K562 (cell line): ENCODE measurements around the gene KLHL29. TPM values are rescaled to one million over a fixed set of nuclear protein-coding genes. Genes with fewer than 3 reads are reported as not detected.

Source experiments
- ATAC-seq: fragments of 200-7000 bp; cut with Tn5 transposase; 3 replicates; pipeline ENCODE4 v1.9.1; 2020; ENCODE audit warnings: moderate library complexity
- BruUV-seq: library from RNA; stranded (reverse); fragments of 400-500 nt; replicated peaks from 2 replicates; lab custom pipeline; 2021; lab: Mats Ljungman, UMichigan
- CTCF ChIA-PET: fragments of 300-600 bp; formaldehyde crosslinking; extraction: SDS; loops from one replicate; lab custom pipeline; 2021; ENCODE audit warnings: low intra/inter-chr PET ratio; lab: Yijun Ruan, JAX
- POLR2A ChIA-PET: fragments of 300-600, 350-650 bp; sonication (Branson Sonifier 250); formaldehyde crosslinking; extraction: SDS; loops from one replicate; lab custom pipeline; 2021; ENCODE audit warnings: antibody characterized with exemption, inconsistent platforms; lab: Yijun Ruan, JAX
- DNase-seq, 4 experiments: peaks; one replicate each; pipeline versions ENCODE4 v3.0.0 to v3.0.0-alpha.2; 2011 to 2018; ENCODE audit warnings: low spot score in 3 of 4, mixed read lengths in 3 of 4; ENCODE audit errors: extremely low read depth in 1 of 4
- FAIRE-seq: peaks from 2 replicates; lab custom pipeline; 2011; peaks lifted over from hg19 to GRCh38; lab: Jason Lieb, UNC
- H2AFZ ChIP-seq: 2 replicates; pipeline ENCODE4 v1.6.0; 2011; ENCODE audit warnings: low read depth, low read length, control low read depth, inconsistent platforms
- H3K27ac ChIP-seq: fragments of 200-600 bp; 3 replicates; pipeline ENCODE4 v1.8.0; 2011; ENCODE audit warnings: low read depth, mild to moderate bottlenecking, control low read depth, inconsistent platforms, low read length, moderate library complexity, mixed read lengths; ENCODE audit errors: extremely low read depth
- H3K27me3 ChIP-seq, 2 experiments: fragments of 300-600 bp in 1 of 2; 2 replicates in 1 of 2; 3 replicates in 1 of 2; pipeline versions ENCODE4 v1.6.0 to v1.8.0; 2011; ENCODE audit warnings: inconsistent platforms in 2 of 2, low read length in 2 of 2, mild to moderate bottlenecking in 1 of 2, mixed read lengths in 1 of 2, moderate library complexity in 1 of 2; ENCODE audit not compliant: control insufficient read depth in 2 of 2, insufficient read depth in 2 of 2
- H3K36me3 ChIP-seq: fragments of 300-600 bp; 3 replicates; pipeline ENCODE4 v1.8.0; 2011; ENCODE audit warnings: mild to moderate bottlenecking, low read length, inconsistent platforms; ENCODE audit not compliant: control insufficient read depth, insufficient read depth
- H3K4me1 ChIP-seq, 2 experiments: fragments of 200-600 bp in 1 of 2; replicated peaks in 1 of 2; 2 replicates in 1 of 2; 3 replicates in 1 of 2; pipeline versions ENCODE4 v1.5.1 to v1.8.0; 2011; ENCODE audit warnings: inconsistent platforms in 2 of 2, low read length in 2 of 2, mild to moderate bottlenecking in 1 of 2, mixed read lengths in 1 of 2, moderate library complexity in 1 of 2; ENCODE audit not compliant: control insufficient read depth in 2 of 2, insufficient read depth in 2 of 2
- H3K4me2 ChIP-seq: 2 replicates; pipeline ENCODE4 v1.6.1; 2011; ENCODE audit warnings: low read length, control low read depth, inconsistent platforms, mixed read lengths; ENCODE audit not compliant: insufficient read depth
- H3K4me3 ChIP-seq: fragments of 200-600 bp; sonication (generic), shearing (Covaris generic); 2 replicates; pipeline ENCODE4 v1.5.1; 2016; ENCODE audit warnings: control low read depth, inconsistent platforms
- H3K79me2 ChIP-seq: fragments of 200-600 bp; 3 replicates; pipeline ENCODE4 v1.8.0; 2011; ENCODE audit warnings: low read length, inconsistent platforms; ENCODE audit not compliant: control insufficient read depth, insufficient read depth
- H3K9ac ChIP-seq, 2 experiments: 2 replicates each; pipeline versions ENCODE4 v1.6.0 to v1.6.1; 2011; ENCODE audit warnings: low read depth in 2 of 2, low read length in 2 of 2, control low read depth in 1 of 2, inconsistent platforms in 1 of 2, mild to moderate bottlenecking in 1 of 2, mixed read lengths in 1 of 2; ENCODE audit not compliant: insufficient read depth in 1 of 2
- H3K9me1 ChIP-seq: one replicate; pipeline ENCODE4 v1.6.0; 2011; ENCODE audit warnings: inconsistent platforms, mild to moderate bottlenecking, low read length, moderate library complexity; ENCODE audit not compliant: control insufficient read depth, insufficient read depth
- H3K9me3 ChIP-seq: replicated peaks from 2 replicates; pipeline ENCODE4 v1.5.1; 2011; ENCODE audit warnings: low read depth, low read length, inconsistent platforms; ENCODE audit not compliant: control insufficient read depth, insufficient read depth
- H4K20me1 ChIP-seq: replicated peaks from 2 replicates; pipeline ENCODE4 v1.6.1; 2011; ENCODE audit warnings: low read length, inconsistent platforms, mixed read lengths; ENCODE audit not compliant: control insufficient read depth, insufficient read depth
- CBX1 ChIP-seq: sonication (generic); IDR thresholded peaks from 2 replicates; pipeline ENCODE4 v1.6.1; 2016; ENCODE audit warnings: antibody characterized with exemption, low read depth, mild to moderate bottlenecking
- DDX20 ChIP-seq: fragments of 450-650 bp; IDR thresholded peaks from 2 replicates; pipeline ENCODE4 v1.6.1; 2016; ENCODE audit warnings: missing genetic modification characterization, low read depth, mild to moderate bottlenecking, missing compliant biosample characterization, moderate library complexity
- E2F4 ChIP-seq: sonication (generic); formaldehyde crosslinking; IDR thresholded peaks from 2 replicates; pipeline ENCODE4 v1.8.0; 2022; ENCODE audit warnings: mild to moderate bottlenecking, low read depth, missing genetic modification reagents
- FUS ChIP-seq: fragments of 200-400 bp; formaldehyde crosslinking; optimal IDR thresholded peaks from 2 replicates; pipeline ENCODE3; 2017; ENCODE audit warnings: low read depth, low read length
- HSF4 ChIP-seq: fragments of 250-450 bp; sonication (Bioruptor Pico); IDR thresholded peaks from 2 replicates; pipeline ENCODE4 v2.1.2; 2022; ENCODE audit warnings: mild to moderate bottlenecking, moderate library complexity, borderline replicate concordance
- MAFG ChIP-seq: fragments of 450-650 bp; conservative IDR thresholded peaks from 2 replicates; pipeline ENCODE4 v1.6.1; 2016; ENCODE audit warnings: missing genetic modification characterization, missing compliant biosample characterization
- MEF2D ChIP-seq: conservative IDR thresholded peaks from 2 replicates; pipeline ENCODE4 v1.6.1; 2016; ENCODE audit warnings: low read depth, missing genetic modification characterization, missing compliant biosample characterization
- NEUROD1 ChIP-seq: fragments of 150-350 bp; IDR thresholded peaks from 2 replicates; pipeline ENCODE4 v1.6.1; 2014; ENCODE audit warnings: borderline replicate concordance, low read length, low read depth; ENCODE audit not compliant: partially characterized antibody
- RBM22 ChIP-seq: fragments of 200-400 bp; formaldehyde crosslinking; IDR thresholded peaks from 2 replicates; pipeline ENCODE4 v1.6.1; 2018; ENCODE audit warnings: low read length, low read depth; ENCODE audit not compliant: poor library complexity, severe bottlenecking
- RCOR1 ChIP-seq, 2 experiments: IDR thresholded peaks; 2 replicates each; pipeline ENCODE4 v1.6.1; 2012; ENCODE audit warnings: low read depth in 2 of 2, low read length in 2 of 2, borderline replicate concordance in 1 of 2, improper control_type of control experiment in 1 of 2
- SLC30A9 ChIP-seq: fragments of 250-450 bp; sonication (Bioruptor Pico); IDR thresholded peaks from 2 replicates; pipeline ENCODE4 v1.8.0; 2022; ENCODE audit warnings: mild to moderate bottlenecking, moderate library complexity
- ZNF436 ChIP-seq: fragments of 250-450, 450-650 bp; sonication (Bioruptor Pico); formaldehyde crosslinking; IDR thresholded peaks from 2 replicates; pipeline ENCODE4 v1.7.0; 2020; ENCODE audit warnings: mild to moderate bottlenecking
- ZNF445 ChIP-seq: fragments of 250-450 bp; sonication (Bioruptor Pico); IDR thresholded peaks from 2 replicates; pipeline ENCODE4 v1.4.0; 2020; ENCODE audit warnings: low read depth, mild to moderate bottlenecking, moderate library complexity
- ZNF695 ChIP-seq: fragments of 450-650 bp; formaldehyde crosslinking; IDR thresholded peaks from 2 replicates; pipeline ENCODE4 v1.4.0; 2020; ENCODE audit warnings: mild to moderate bottlenecking, moderate library complexity
- WGBS: fragments of 100-300 bp; shearing (Covaris generic); methylation state at CpG from one replicate; pipeline ENCODE4 v1.1.6; 2016; ENCODE audit warnings: low coverage, mixed read lengths; ENCODE audit not compliant: insufficient coverage; ENCODE audit errors: missing lambda C conversion rate; 5-methylcytosine and 5-hydroxymethylcytosine counted together
- in situ Hi-C: fragments of 300-500 bp; cut with MboI; formaldehyde crosslinking; loops from 4 replicates; pipeline ENCODE4 v1.15.0; 2018; ENCODE audit warnings: inconsistent platforms, mixed read lengths
- intact Hi-C: fragments of 100-400 bp; cut with micrococcal nuclease; formaldehyde crosslinking; loops from 2 replicates; pipeline ENCODE4 v1.14.2; 2022
- polyA plus RNA-seq, 8 experiments: library from polyadenylated mRNA; depleted of rRNA in 4 of 8; stranded (reverse) in 5 of 8; unstranded in 3 of 8; fragments of >200 nt; fragmentation: Nextera tagmentation in 2 of 8; fragmentation: Illumina TruSeq in 1 of 8; extraction: Ambion mirVana in 2 of 8; extraction: Trizol in 1 of 8; gene quantifications; 2 replicates each; pipeline versions ENCODE4 v1.2.1 to v1.2.3, GENCODE V29; 2011 to 2014; ENCODE audit warnings: inconsistent platforms in 1 of 8, missing spikeins in 1 of 8
- total RNA-seq, 7 experiments: library from RNA; depleted of rRNA in 6 of 7; stranded (reverse); fragments of >200 nt in 6 of 7; fragmentation: Illumina TruSeq in 2 of 7; extraction: Trizol in 2 of 7; gene quantifications; 2 replicates each; pipeline versions ENCODE4 v1.2.1 to v1.2.3, GENCODE V29; 2011 to 2021; ENCODE audit warnings: low replicate concordance in 1 of 7
- TF ChIP-seq, protein P1 (sequence below): IDR thresholded peaks from 2 replicates; pipeline ENCODE4 v1.6.1; 2016; ENCODE audit warnings: missing genetic modification characterization, missing compliant biosample characterization
- TF ChIP-seq, protein P2 (sequence below): fragments of 250-450 bp; sonication (Bioruptor Pico); IDR thresholded peaks from 2 replicates; pipeline ENCODE4 v1.8.0; 2022; ENCODE audit warnings: moderate library complexity, mild to moderate bottlenecking, inconsistent platforms

KLHL29 gene
- total and polyA plus RNA-seq, 9 of the 15 experiments (the other 6 are each of a cell fraction or from before 2014, with no cell fraction given): 0.03 to 0.31 (median 0.08) TPM; not detected in 1

- no peaks in the 10 kb centered on the region for H3K9me3 ChIP-seq
- WGBS: 0% methylated on average over 1 of the region's 1 CpG
- DNase-seq (no peak), FAIRE-seq (no peak), ATAC-seq (no peak)
- no peaks in the 10 kb centered on the region for H3K9me1 ChIP-seq
- no peak overlapping the region for H3K4me3 ChIP-seq
- TF ChIP-seq MAFG (tag) (no peak), HSF4 (CRISPR knock-in tag) (no peak), E2F4 (CRISPR knock-in tag) (no peak), ZNF436 (CRISPR knock-in tag) (no peak), ZNF445 (CRISPR knock-in tag) (no peak), SLC30A9 (CRISPR knock-in tag) (no peak), FUS (no peak), NEUROD1 (no peak), RCOR1 (IDR thresholded peaks at IDR 0.05; ENCODE audit: borderline replicate concordance in 1 of 2, low read depth in 2 of 2, low read length in 2 of 2) (no peak), CBX1 (no peak), RBM22 (no peak), ZNF695 (no peak), MEF2D (tag) (no peak), DDX20 (no peak)
- TF ChIP-seq, protein P1, sequence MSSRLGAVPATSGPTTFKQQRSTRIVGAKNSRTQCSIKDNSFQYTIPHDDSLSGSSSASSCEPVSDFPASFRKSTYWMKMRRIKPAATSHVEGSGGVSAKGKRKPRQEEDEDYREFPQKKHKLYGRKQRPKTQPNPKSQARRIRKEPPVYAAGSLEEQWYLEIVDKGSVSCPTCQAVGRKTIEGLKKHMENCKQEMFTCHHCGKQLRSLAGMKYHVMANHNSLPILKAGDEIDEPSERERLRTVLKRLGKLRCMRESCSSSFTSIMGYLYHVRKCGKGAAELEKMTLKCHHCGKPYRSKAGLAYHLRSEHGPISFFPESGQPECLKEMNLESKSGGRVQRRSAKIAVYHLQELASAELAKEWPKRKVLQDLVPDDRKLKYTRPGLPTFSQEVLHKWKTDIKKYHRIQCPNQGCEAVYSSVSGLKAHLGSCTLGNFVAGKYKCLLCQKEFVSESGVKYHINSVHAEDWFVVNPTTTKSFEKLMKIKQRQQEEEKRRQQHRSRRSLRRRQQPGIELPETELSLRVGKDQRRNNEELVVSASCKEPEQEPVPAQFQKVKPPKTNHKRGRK: no peak
- TF ChIP-seq, protein P2, sequence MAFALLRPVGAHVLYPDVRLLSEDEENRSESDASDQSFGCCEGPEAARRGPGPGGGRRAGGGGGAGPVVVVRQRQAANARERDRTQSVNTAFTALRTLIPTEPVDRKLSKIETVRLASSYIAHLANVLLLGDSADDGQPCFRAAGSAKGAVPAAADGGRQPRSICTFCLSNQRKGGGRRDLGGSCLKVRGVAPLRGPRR (CRISPR knock-in tag): no peak
- no TSS peak for BruUV-seq
- no peak overlapping the region for H2AFZ ChIP-seq
- ChIA-PET CTCF (no interaction called here), POLR2A (no interaction called here)
- in situ Hi-C loops (no loop called here), intact Hi-C loops (no loop called here)
- peaks cover 2 to 4% of the 10 kb centered on the region in 2 experiments; a peak in 2 of 5 replicates for H3K27me3 ChIP-seq
- H3K9ac ChIP-seq: no peak overlapping the region
- H3K36me3 ChIP-seq: no peaks in the 10 kb centered on the region
- no peaks in the 10 kb centered on the region for H4K20me1 ChIP-seq
- no peak overlapping the region for H3K4me2 ChIP-seq
- H3K4me1 ChIP-seq: no peaks in the 10 kb centered on the region
- H3K27ac ChIP-seq: no peak overlapping the region
- H3K79me2 ChIP-seq: no peaks in the 10 kb centered on the region
Measured at GRCh38 chr2:23441414-23441813, 56.4 kb downstream of the KLHL29 start.
